GM06990 (cell line): Measurements from ENCODE around the gene REEP2.
"Not testable (repeated sequence)": the region's sequence is repeated elsewhere in the genome, so short reads cannot be mapped to it uniquely, and the experiment has no call there.

Experiments used
- DNase-seq: peaks from one replicate; pipeline ENCODE4 v3.0.0-alpha.2; 2011; ENCODE audit not compliant: insufficient read length; ENCODE audit errors: extremely low read depth
- H3K27me3 ChIP-seq: replicated peaks from 2 replicates; pipeline ENCODE4 v1.6.0; 2011; ENCODE audit warnings: low read length; ENCODE audit not compliant: control insufficient read depth, insufficient read depth
- H3K36me3 ChIP-seq: 2 replicates; pipeline ENCODE4 v1.5.1; 2011; ENCODE audit warnings: low read length; ENCODE audit not compliant: control insufficient read depth, insufficient read depth
- H3K4me3 ChIP-seq: replicated peaks from 2 replicates; pipeline ENCODE4 v1.5.1; 2011; ENCODE audit warnings: low read depth, mild to moderate bottlenecking, control low read depth, low read length
- TF ChIP-seq, protein P1 (sequence below): IDR thresholded peaks from 2 replicates; pipeline ENCODE4 v1.5.1; 2011; ENCODE audit warnings: low read length, control low read depth, mild to moderate bottlenecking, inconsistent platforms; ENCODE audit not compliant: insufficient read depth, poor library complexity, severe bottlenecking

Gene REEP2

DNA sequence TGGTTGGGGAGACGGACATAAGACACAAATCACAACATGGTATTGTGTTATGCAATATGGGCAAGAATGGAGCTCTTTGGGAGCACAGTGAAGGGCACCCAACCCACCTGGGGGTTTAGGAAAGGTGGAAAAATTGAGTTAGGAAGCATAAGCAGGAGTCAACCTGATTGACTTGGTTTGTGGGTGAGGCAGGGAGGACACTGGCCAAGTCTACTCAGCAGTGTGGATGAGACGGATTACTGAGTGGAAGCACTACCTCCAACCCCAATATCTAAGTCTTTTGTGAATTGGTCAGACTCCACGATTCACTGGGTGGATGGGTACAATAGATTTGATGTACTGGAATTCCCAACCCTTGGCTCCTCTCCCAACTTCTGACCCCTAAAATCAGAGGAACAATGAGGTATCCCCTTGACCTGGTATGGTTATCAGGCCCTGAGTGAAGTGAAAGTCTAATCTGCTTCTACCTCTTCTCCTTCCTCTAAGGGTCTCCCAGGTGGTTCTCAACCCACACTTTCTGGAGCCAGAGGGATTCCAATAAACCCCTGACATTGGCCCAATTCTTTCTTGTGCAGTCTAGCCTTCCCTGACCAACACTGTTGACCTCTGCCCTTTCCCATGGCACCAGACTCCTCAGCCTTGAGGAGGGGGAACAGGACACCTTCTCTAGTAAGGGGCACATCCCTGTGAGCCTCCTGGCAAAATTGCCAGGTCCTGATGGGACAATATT is 31.6 kb downstream of the REEP2 start:
- H3K27me3 ChIP-seq = no peaks in the 10 kb centered on the region; the same call in 1 of the 2 replicates
- DNase-seq = no peak
- no peaks in the 10 kb centered on the region for H3K36me3 ChIP-seq
- TF ChIP-seq, protein P1, sequence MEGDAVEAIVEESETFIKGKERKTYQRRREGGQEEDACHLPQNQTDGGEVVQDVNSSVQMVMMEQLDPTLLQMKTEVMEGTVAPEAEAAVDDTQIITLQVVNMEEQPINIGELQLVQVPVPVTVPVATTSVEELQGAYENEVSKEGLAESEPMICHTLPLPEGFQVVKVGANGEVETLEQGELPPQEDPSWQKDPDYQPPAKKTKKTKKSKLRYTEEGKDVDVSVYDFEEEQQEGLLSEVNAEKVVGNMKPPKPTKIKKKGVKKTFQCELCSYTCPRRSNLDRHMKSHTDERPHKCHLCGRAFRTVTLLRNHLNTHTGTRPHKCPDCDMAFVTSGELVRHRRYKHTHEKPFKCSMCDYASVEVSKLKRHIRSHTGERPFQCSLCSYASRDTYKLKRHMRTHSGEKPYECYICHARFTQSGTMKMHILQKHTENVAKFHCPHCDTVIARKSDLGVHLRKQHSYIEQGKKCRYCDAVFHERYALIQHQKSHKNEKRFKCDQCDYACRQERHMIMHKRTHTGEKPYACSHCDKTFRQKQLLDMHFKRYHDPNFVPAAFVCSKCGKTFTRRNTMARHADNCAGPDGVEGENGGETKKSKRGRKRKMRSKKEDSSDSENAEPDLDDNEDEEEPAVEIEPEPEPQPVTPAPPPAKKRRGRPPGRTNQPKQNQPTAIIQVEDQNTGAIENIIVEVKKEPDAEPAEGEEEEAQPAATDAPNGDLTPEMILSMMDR = no peak
- H3K4me3 ChIP-seq = no peak overlapping the region

DNA sequence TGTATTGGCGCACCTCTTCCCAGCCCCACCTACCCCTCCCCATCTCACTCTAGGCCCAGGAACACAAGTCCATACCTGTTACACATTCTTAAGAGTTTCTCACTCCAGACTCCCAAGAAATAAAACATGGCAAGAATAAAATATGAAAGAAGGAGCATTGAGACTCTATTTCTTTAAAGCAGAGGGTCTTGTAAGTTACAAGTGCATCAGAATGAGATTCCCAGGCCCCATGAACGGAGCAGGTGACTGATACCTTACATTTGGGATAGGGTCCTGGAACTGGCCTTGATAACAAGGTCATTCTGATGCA is 32.1 kb downstream of the REEP2 start:
- no peaks in the 10 kb centered on the region for H3K36me3 ChIP-seq
- TF ChIP-seq, protein P1 = no peak
- H3K4me3 ChIP-seq = no peak overlapping the region
- no peak for DNase-seq
- H3K27me3 ChIP-seq = no peaks in the 10 kb centered on the region; the same call in 1 of the 2 replicates

DNA sequence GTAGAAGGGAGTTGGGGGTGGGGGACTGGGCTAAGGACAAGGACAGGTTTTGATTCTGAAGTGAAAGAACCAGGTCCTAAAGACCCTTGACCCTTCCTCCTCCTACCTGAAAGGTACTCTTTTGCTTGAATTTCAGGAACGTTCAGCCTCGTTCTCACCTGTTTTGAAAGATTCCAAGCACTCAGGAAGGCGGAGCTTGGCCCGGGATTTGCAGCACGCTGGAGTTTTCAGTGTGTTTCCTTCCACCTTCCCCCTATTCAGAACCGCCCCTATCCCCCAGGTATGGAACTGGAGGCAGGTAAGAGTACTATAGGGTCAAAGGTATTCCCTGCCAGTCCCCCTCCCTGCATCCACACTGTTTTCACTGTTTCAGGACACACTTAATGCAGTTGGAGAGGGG is 33.5 kb downstream of the REEP2 start:
- no peak overlapping the region for H3K4me3 ChIP-seq
- no peaks in the 10 kb centered on the region for H3K36me3 ChIP-seq
- TF ChIP-seq, protein P1 = no peak
- DNase-seq = no peak
- no peaks in the 10 kb centered on the region; the same call in 1 of the 2 replicates for H3K27me3 ChIP-seq

DNA sequence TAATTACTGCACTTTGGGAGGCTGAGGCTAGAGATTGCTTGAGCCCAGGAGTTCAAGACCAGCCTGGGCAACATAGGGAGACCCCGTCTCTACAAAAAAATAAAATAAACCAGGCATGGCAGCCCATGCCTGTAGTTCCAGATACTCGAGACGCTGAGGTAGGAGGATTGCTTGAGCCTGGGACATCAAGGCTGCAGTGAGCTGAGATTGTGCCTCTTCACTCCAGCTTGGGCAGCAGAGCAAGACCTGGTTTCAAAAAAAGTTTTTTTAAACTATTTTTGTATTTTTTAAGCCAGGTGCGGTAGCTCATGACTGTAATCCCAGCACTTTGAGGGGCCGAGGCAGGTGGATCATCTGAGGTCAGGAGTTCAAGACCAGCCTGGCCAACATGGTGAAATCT is 34.3 kb downstream of the REEP2 start:
- H3K36me3 ChIP-seq, DNase-seq, H3K4me3 ChIP-seq, H3K27me3 ChIP-seq: not testable (repeated sequence)

DNA sequence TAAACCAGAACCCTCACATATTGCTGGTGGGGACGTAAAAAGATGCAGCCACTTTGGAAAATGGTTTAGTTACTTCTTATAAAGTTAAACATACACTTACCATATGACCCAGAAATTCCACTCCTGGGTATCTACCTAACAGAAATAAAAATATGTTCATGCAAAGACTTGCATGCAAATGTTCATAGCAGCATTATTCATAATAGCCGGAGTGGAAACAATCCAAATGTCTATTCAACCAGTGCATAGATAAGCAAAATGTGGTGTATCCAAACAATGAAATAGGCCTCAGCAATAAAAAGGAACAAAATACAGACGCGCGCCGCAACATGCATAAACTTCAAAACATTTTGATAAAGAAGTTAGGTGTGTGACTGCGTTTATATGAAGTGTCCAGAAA is 38.1 kb downstream of the REEP2 start:
- no peak for DNase-seq
- no peaks in the 10 kb centered on the region for H3K36me3 ChIP-seq
- TF ChIP-seq, protein P1 = no peak
- H3K27me3 ChIP-seq = no peaks in the 10 kb centered on the region; the same call in 1 of the 2 replicates
- no peak overlapping the region for H3K4me3 ChIP-seq

DNA sequence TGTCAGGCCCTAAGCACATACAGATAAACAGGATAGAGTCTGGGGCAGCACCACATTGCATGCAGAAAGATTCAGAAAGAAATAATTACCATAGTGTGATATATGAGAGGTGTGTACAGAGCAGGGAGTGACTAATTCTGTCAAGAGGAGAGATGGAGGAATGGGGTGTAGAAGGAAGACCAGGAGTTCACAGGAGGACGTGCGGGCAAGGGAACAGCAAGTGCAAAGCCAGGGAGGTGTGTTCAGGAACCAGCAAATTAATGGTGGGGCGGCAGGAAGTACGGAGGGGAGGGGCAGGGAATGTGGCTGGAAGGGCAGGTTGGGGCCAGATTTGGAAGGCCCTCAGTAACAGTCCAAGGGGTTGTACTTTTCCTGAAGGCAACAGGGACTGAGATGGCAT is 43.8 kb downstream of the REEP2 start:
- H3K27me3 ChIP-seq = no peaks in the 10 kb centered on the region
- H3K4me3 ChIP-seq = no peak overlapping the region
- H3K36me3 ChIP-seq = no peaks in the 10 kb centered on the region
- TF ChIP-seq, protein P1 = no peak
- no peak for DNase-seq
